ENCODE results near the gene ITGB6.

The ITGB6 gene

GRCh38 chr2:160144280-160144990 is 55.6 kb downstream of the ITGB6 start:
- Histone ChIP-seq H3K27ac (ENCODE audit: low read length) (no peak overlapping the region), H3K36me3 (ENCODE audit: control insufficient read depth, low read depth, low read length) (no peaks in the 10 kb centered on the region), H3K4me1 (ENCODE audit: control insufficient read depth, low read depth, low read length) (no peaks in the 10 kb centered on the region), H3K9ac (ENCODE audit: low read length) (no peak overlapping the region), H3K4me3 (ENCODE audit: low read length) (no peak overlapping the region), H3K27me3 (ENCODE audit: control insufficient read depth, insufficient read depth, low read length) (no peaks in the 10 kb centered on the region), H3K9me3 (ENCODE audit: control insufficient read depth, low read depth, low read length) (no peaks in the 10 kb centered on the region)

GRCh38 chr2:160142472-160142871 is 57.6 kb downstream of the ITGB6 start:
- H3K27ac ChIP-seq (ENCODE audit: low read length): no peak overlapping the region
- H3K9me3 ChIP-seq (ENCODE audit: control insufficient read depth, low read depth, low read length): no peaks in the 10 kb centered on the region
- no peaks in the 10 kb centered on the region for H3K4me1 ChIP-seq (ENCODE audit: control insufficient read depth, low read depth, low read length)
- no peak overlapping the region for H3K9ac ChIP-seq (ENCODE audit: low read length)
- no peak overlapping the region for H3K4me3 ChIP-seq (ENCODE audit: low read length)
- H3K27me3 ChIP-seq (ENCODE audit: control insufficient read depth, insufficient read depth, low read length): no peaks in the 10 kb centered on the region
- no peaks in the 10 kb centered on the region for H3K36me3 ChIP-seq (ENCODE audit: control insufficient read depth, low read depth, low read length)

DNA sequence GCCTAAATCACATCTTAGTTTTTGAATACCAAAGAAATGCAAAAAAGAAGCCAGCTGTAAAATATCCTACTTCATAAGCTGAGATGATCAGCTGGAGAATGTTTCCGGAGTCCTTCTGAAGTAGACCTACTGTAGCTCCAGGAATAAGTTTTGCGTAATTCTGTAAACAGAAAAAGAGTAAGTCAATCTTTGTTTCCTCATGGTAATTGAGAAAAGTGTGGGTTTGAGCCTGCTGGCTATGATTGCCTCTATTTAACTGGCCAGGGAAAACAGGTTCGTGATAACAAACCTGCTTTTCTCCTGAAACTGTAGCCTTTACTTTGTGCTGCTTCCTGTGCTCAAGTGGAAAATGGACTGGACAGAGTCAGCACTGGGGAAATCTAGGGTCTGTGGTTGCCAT is 58.2 kb downstream of the ITGB6 start:
- H3K27me3 ChIP-seq (ENCODE audit: control insufficient read depth, insufficient read depth, low read length): no peaks in the 10 kb centered on the region
- no peaks in the 10 kb centered on the region for H3K36me3 ChIP-seq (ENCODE audit: control insufficient read depth, low read depth, low read length)
- H3K9me3 ChIP-seq (ENCODE audit: control insufficient read depth, low read depth, low read length): no peaks in the 10 kb centered on the region
- H3K4me3 ChIP-seq (ENCODE audit: low read length): no peak overlapping the region
- no peaks in the 10 kb centered on the region for H3K4me1 ChIP-seq (ENCODE audit: control insufficient read depth, low read depth, low read length)
- H3K27ac ChIP-seq (ENCODE audit: low read length): no peak overlapping the region
- H3K9ac ChIP-seq (ENCODE audit: low read length): no peak overlapping the region

DNA sequence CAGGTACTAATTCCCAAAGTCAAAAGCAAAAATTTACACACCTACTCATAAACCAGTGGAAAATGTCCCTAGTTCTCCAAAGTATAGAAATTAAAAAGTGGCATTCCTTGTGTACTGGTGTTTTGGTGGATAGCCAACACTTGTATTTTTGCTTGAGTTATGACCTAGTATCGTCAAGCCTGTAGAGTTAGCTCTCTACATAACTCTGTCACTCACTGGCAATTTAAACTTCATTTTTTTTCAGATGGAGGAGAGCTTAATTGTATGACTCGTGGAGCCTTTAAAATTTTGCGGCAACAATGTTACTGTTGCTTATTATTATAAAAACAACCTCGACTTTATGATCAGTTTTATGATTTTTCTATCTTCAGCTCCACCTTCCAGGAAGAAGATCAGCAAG is 58.7 kb downstream of the ITGB6 start:
- H3K27ac ChIP-seq (ENCODE audit: low read length): no peak overlapping the region
- H3K36me3 ChIP-seq (ENCODE audit: control insufficient read depth, low read depth, low read length): no peaks in the 10 kb centered on the region
- no peaks in the 10 kb centered on the region for H3K27me3 ChIP-seq (ENCODE audit: control insufficient read depth, insufficient read depth, low read length)
- no peak overlapping the region for H3K4me3 ChIP-seq (ENCODE audit: low read length)
- no peaks in the 10 kb centered on the region for H3K4me1 ChIP-seq (ENCODE audit: control insufficient read depth, low read depth, low read length)
- no peaks in the 10 kb centered on the region for H3K9me3 ChIP-seq (ENCODE audit: control insufficient read depth, low read depth, low read length)
- no peak overlapping the region for H3K9ac ChIP-seq (ENCODE audit: low read length)

DNA sequence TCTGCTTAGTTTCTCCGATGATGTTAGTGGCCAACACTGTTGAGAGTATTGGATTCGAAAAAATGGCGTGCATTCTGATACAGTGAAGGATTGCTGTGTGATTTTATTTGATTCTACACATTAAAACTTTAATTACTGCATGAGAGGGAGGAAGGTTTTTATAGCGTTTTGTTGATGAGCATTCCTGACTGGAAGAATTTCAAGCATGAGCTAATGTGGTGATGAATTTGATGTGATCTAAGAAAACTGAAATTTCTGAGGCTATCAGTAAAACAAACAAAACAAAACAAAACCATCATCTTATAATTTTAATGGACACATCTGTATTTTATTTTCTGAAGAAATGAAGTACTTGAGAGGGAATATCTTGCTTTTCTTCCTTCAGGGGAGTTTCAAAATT is 59.6 kb downstream of the ITGB6 start:
- H3K27ac ChIP-seq (ENCODE audit: low read length): no peak overlapping the region
- no peaks in the 10 kb centered on the region for H3K9me3 ChIP-seq (ENCODE audit: control insufficient read depth, low read depth, low read length)
- no peaks in the 10 kb centered on the region for H3K27me3 ChIP-seq (ENCODE audit: control insufficient read depth, insufficient read depth, low read length)
- no peak overlapping the region for H3K9ac ChIP-seq (ENCODE audit: low read length)
- H3K4me1 ChIP-seq (ENCODE audit: control insufficient read depth, low read depth, low read length): no peaks in the 10 kb centered on the region
- H3K4me3 ChIP-seq (ENCODE audit: low read length): no peak overlapping the region
- H3K36me3 ChIP-seq (ENCODE audit: control insufficient read depth, low read depth, low read length): no peaks in the 10 kb centered on the region

DNA sequence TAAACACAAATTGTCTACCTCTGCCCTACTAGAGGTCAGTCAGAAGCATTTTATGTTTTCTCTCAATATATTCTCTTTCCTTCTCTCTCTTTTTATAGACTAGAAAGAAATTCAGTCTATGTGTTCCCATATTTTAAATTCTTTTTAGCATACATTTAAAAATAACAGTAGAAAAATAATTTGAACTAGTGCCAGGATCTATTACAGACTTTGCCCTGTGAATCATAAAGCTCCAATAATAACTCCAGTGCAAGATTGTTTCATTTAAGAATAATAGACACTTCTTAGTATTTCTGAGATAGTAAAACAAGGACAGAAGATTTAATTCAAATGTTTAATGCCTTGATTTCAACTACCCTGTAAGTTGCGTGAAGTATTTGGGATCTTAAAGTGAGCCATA is 60.1 kb downstream of the ITGB6 start:
- no peaks in the 10 kb centered on the region for H3K36me3 ChIP-seq (ENCODE audit: control insufficient read depth, low read depth, low read length)
- no peak overlapping the region for H3K9ac ChIP-seq (ENCODE audit: low read length)
- no peaks in the 10 kb centered on the region for H3K4me1 ChIP-seq (ENCODE audit: control insufficient read depth, low read depth, low read length)
- no peaks in the 10 kb centered on the region for H3K9me3 ChIP-seq (ENCODE audit: control insufficient read depth, low read depth, low read length)
- no peaks in the 10 kb centered on the region for H3K27me3 ChIP-seq (ENCODE audit: control insufficient read depth, insufficient read depth, low read length)
- no peak overlapping the region for H3K4me3 ChIP-seq (ENCODE audit: low read length)
- H3K27ac ChIP-seq (ENCODE audit: low read length): no peak overlapping the region

DNA sequence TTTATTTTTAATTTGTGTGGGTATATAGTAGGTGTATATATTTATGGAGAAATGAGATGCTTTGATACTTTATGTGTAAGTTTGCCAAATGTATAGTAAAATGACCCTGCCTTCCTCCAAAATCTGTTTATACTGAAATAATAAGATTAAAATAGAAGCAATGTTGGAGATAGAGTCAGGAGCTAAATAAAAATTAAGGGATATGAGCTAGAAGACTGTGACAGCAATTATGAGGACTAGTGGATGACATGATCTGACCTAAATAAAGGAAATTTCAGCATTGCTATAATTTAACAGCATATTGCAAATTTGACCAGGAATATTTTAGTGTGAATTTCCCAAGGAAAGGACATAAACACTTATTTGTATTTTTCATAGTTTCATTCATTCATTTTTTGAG is 60.7 kb downstream of the ITGB6 start:
- Histone ChIP-seq H3K27ac (ENCODE audit: low read length) (no peak overlapping the region), H3K9ac (ENCODE audit: low read length) (no peak overlapping the region), H3K4me1 (ENCODE audit: control insufficient read depth, low read depth, low read length) (no peaks in the 10 kb centered on the region), H3K9me3 (ENCODE audit: control insufficient read depth, low read depth, low read length) (no peaks in the 10 kb centered on the region), H3K4me3 (ENCODE audit: low read length) (no peak overlapping the region), H3K36me3 (ENCODE audit: control insufficient read depth, low read depth, low read length) (no peaks in the 10 kb centered on the region), H3K27me3 (ENCODE audit: control insufficient read depth, insufficient read depth, low read length) (no peaks in the 10 kb centered on the region)

DNA sequence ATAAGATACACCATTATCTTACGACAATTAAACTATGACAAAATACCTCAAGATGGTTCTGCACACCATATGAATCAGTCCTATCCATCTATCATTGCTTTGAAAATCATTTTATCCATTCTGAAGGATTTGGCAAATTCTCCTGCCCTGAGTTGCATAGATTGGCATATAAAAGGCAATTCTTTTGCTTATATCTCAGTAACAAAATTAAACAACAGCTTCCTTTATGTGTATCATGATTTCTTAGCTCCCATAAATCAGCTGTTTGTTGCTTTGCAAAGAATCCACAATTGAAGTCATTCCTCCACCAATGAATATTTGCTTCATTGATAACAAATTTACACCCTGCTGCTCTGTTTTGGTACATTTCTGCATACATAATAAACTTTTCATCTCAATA is 61.7 kb downstream of the ITGB6 start:
- Histone ChIP-seq H3K4me3 (ENCODE audit: low read length) (no peak overlapping the region), H3K9me3 (ENCODE audit: control insufficient read depth, low read depth, low read length) (no peaks in the 10 kb centered on the region), H3K4me1 (ENCODE audit: control insufficient read depth, low read depth, low read length) (no peaks in the 10 kb centered on the region), H3K9ac (ENCODE audit: low read length) (no peak overlapping the region), H3K27me3 (ENCODE audit: control insufficient read depth, insufficient read depth, low read length) (no peaks in the 10 kb centered on the region), H3K36me3 (ENCODE audit: control insufficient read depth, low read depth, low read length) (no peaks in the 10 kb centered on the region), H3K27ac (ENCODE audit: low read length) (no peak overlapping the region)

DNA sequence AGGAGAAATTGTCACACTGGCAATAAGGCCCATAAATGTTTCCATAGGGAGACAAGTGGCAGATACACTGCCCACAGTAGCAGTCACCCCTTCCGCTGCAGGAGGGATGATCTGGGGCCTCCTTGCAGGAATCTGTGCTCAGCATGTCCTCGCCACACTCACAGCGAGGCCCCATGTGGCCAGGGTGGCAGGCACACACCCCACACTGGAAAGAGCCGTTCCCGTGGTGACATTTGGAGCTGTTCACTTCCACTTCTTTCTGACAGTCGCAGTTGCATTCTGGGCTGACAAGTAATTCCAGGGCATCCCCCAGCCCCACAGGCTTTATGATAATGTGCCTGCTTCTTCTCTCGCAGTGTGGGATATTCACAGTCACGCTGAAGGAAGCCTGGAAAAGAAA is 62.6 kb downstream of the ITGB6 start:
- no peak overlapping the region for H3K27ac ChIP-seq (ENCODE audit: low read length)
- no peaks in the 10 kb centered on the region for H3K27me3 ChIP-seq (ENCODE audit: control insufficient read depth, insufficient read depth, low read length)
- no peak overlapping the region for H3K4me3 ChIP-seq (ENCODE audit: low read length)
- no peaks in the 10 kb centered on the region for H3K4me1 ChIP-seq (ENCODE audit: control insufficient read depth, low read depth, low read length)
- H3K9ac ChIP-seq (ENCODE audit: low read length): no peak overlapping the region
- no peaks in the 10 kb centered on the region for H3K9me3 ChIP-seq (ENCODE audit: control insufficient read depth, low read depth, low read length)
- H3K36me3 ChIP-seq (ENCODE audit: control insufficient read depth, low read depth, low read length): no peaks in the 10 kb centered on the region

DNA sequence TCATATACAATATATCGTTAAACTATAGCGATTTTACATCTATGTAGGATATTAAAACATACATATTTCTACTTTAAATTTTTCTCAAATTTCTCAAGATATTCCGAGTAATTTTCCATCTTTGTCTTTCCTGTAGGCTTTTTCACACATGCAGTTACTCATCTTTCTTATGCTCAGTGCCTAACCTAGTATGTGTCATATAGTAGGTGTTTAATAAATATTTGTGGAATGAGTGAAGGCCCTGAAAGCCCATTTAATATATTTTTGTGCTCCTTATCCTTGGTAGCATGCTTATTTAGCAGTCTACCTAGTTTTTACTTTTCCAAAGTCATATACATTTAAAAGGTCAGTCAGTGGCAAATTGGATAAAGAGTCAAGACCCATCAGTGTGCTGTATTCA is 67.3 kb downstream of the ITGB6 start:
- no peak overlapping the region for H3K9ac ChIP-seq (ENCODE audit: low read length)

GRCh38 chr2:160126756-160127155 is 73.3 kb downstream of the ITGB6 start:
- H3K4me3 ChIP-seq (ENCODE audit: low read length): no peak overlapping the region
- no peaks in the 10 kb centered on the region for H3K36me3 ChIP-seq (ENCODE audit: control insufficient read depth, low read depth, low read length)
- no peaks in the 10 kb centered on the region for H3K27me3 ChIP-seq (ENCODE audit: control insufficient read depth, insufficient read depth, low read length)
- H3K4me1 ChIP-seq (ENCODE audit: control insufficient read depth, low read depth, low read length): no peaks in the 10 kb centered on the region
- H3K27ac ChIP-seq (ENCODE audit: low read length): no peak overlapping the region
- no peaks in the 10 kb centered on the region for H3K9me3 ChIP-seq (ENCODE audit: control insufficient read depth, low read depth, low read length)
- no peak overlapping the region for H3K9ac ChIP-seq (ENCODE audit: low read length)

More for the DNA sequence above, 67.3 kb downstream of the ITGB6 start:
- Histone ChIP-seq H3K36me3 (ENCODE audit: control insufficient read depth, low read depth, low read length) (no peaks in the 10 kb centered on the region), H3K4me1 (ENCODE audit: control insufficient read depth, low read depth, low read length) (no peaks in the 10 kb centered on the region), H3K27ac (ENCODE audit: low read length) (no peak overlapping the region), H3K27me3 (ENCODE audit: control insufficient read depth, insufficient read depth, low read length) (no peaks in the 10 kb centered on the region), H3K9me3 (ENCODE audit: control insufficient read depth, low read depth, low read length) (no peaks in the 10 kb centered on the region), H3K4me3 (ENCODE audit: low read length) (no peak overlapping the region)

DNA sequence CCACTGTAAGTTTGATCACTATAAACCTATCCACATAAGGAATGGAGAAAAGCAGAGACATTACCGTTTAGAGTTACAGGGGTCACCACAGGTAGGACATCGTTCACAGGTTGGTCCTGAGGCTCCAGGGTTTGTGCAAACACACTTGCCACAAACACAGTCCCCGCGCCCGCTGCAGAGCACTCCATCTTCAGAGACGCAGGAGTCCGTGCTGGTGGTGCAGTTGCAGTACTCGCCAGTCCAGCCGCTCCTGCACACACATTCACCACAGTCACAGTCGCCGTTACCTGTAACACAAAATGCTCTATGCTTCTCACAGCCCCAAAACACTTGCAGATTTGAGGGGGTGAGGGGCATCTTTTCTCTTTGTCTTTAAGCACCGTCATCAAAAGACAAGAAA is 73.8 kb downstream of the ITGB6 start:
- Histone ChIP-seq H3K36me3 (ENCODE audit: control insufficient read depth, low read depth, low read length) (no peaks in the 10 kb centered on the region), H3K9me3 (ENCODE audit: control insufficient read depth, low read depth, low read length) (no peaks in the 10 kb centered on the region), H3K4me1 (ENCODE audit: control insufficient read depth, low read depth, low read length) (no peaks in the 10 kb centered on the region), H3K4me3 (ENCODE audit: low read length) (no peak overlapping the region), H3K27ac (ENCODE audit: low read length) (no peak overlapping the region), H3K27me3 (ENCODE audit: control insufficient read depth, insufficient read depth, low read length) (no peaks in the 10 kb centered on the region), H3K9ac (ENCODE audit: low read length) (no peak overlapping the region)
